Lower lobe of right lung (tissue), 2 donors: ENCODE results near the gene TNNT1. TPM values are rescaled to one million over a fixed set of nuclear protein-coding genes. Genes with fewer than 3 reads are reported as not detected.

ENCODE experiments used
- ATAC-seq, 2 donors: fragments of 200-7000 bp; cut with Tn5 transposase; one replicate each; pipeline ENCODE4 v1.9.1; 2020 to 2022; ENCODE audit warnings: mild to moderate bottlenecking in 2 of 2, moderate library complexity in 2 of 2
- DNase-seq: peaks from one replicate; pipeline ENCODE4 v3.0.0-alpha.2; 2020
- H3K27ac ChIP-seq: fragments of 200-600 bp; one replicate; pipeline ENCODE4 v1.8.0; 2022
- H3K27me3 ChIP-seq: fragments of 200-600 bp; one replicate; pipeline ENCODE4 v1.8.0; 2022; ENCODE audit warnings: low read depth
- H3K36me3 ChIP-seq: fragments of 200-600 bp; one replicate; pipeline ENCODE4 v1.8.0; 2022; ENCODE audit warnings: mild to moderate bottlenecking
- H3K4me1 ChIP-seq: fragments of 200-600 bp; one replicate; pipeline ENCODE4 v1.8.0; 2022
- H3K4me3 ChIP-seq: fragments of 200-600 bp; one replicate; pipeline ENCODE4 v1.8.0; 2022; ENCODE audit warnings: mild to moderate bottlenecking
- H3K9me3 ChIP-seq: fragments of 200-600 bp; one replicate; pipeline ENCODE4 v1.8.0; 2022
- CTCF ChIP-seq: fragments of 200-600 bp; IDR thresholded peaks from one replicate; pipeline ENCODE4 v1.8.0; 2022; ENCODE audit warnings: antibody characterized with exemption, mild to moderate bottlenecking
- intact Hi-C: fragments of 100-400 bp; cut with DNase I; formaldehyde crosslinking; loops from one replicate; pipeline ENCODE4 v1.11.0; 2022
- total RNA-seq: library from RNA; stranded (reverse); fragmentation: NEBNext Ultra II Directional; extraction: Animal tissue kit (Norgen Biotek cat#: 25700); gene quantifications from one replicate; pipeline ENCODE4 v1.2.1, GENCODE V29; 2021
- donor health status: DM: no; HTN: yes; CAD: no; lungs with severe emphysema.

Gene TNNT1
- total RNA-seq, 1 donor from 2014 or later: not detected

GRCh38 chr19:55106591-55106990 lies 42.4 kb downstream of the TNNT1 start:
- peaks cover 5% of the 10 kb centered on the region for H3K9me3 ChIP-seq
- H3K4me3 ChIP-seq: no peak overlapping the region
- TF ChIP-seq CTCF: no peak
- ATAC-seq (no peak), DNase-seq (no peak)
- no peaks in the 10 kb centered on the region for H3K27me3 ChIP-seq
- no peaks in the 10 kb centered on the region for H3K4me1 ChIP-seq
- H3K27ac ChIP-seq: no peak overlapping the region
- H3K36me3 ChIP-seq: peaks cover 45% of the 10 kb centered on the region
- intact Hi-C loops: no loop called here

GRCh38 chr19:55105237-55105636 lies 43.8 kb downstream of the TNNT1 start:
- no peak for TF ChIP-seq CTCF
- no peak overlapping the region for H3K27ac ChIP-seq
- intact Hi-C loops: no loop called here
- H3K27me3 ChIP-seq: no peaks in the 10 kb centered on the region
- H3K4me1 ChIP-seq: no peaks in the 10 kb centered on the region
- peaks cover 5% of the 10 kb centered on the region for H3K9me3 ChIP-seq
- no peak for DNase-seq
- H3K36me3 ChIP-seq: peaks cover 54% of the 10 kb centered on the region
- no peak for ATAC-seq
- H3K4me3 ChIP-seq: no peak overlapping the region

- H3K4me3 ChIP-seq: no peak overlapping the region
- peaks cover 58% of the 10 kb centered on the region for H3K36me3 ChIP-seq
These were observed 45.8 kb downstream of the TNNT1 start for GRCh38 chr19:55103190-55103589.

GRCh38 chr19:55101261-55101660 lies 47.7 kb downstream of the TNNT1 start:
- TF ChIP-seq CTCF: no peak
- intact Hi-C loops: no loop called here
- peaks cover 5% of the 10 kb centered on the region for H3K9me3 ChIP-seq
- H3K4me1 ChIP-seq: peaks cover 9% of the 10 kb centered on the region
- H3K36me3 ChIP-seq: peaks cover 64% of the 10 kb centered on the region
- no peak for DNase-seq
- no peak overlapping the region for H3K4me3 ChIP-seq
- no peaks in the 10 kb centered on the region for H3K27me3 ChIP-seq
- H3K27ac ChIP-seq: no peak overlapping the region
- ATAC-seq: no peak

More at GRCh38 chr19:55103190-55103589, 45.8 kb downstream of the TNNT1 start:
- DNase-seq (no peak), ATAC-seq (no peak)
- Histone ChIP-seq H3K27me3 (no peaks in the 10 kb centered on the region), H3K9me3 (peaks cover 5% of the 10 kb centered on the region), H3K4me1 (peaks cover 7% of the 10 kb centered on the region), H3K27ac (no peak overlapping the region)
- intact Hi-C loops: no loop called here
- TF ChIP-seq CTCF: no peak

GRCh38 chr19:55099557-55100506 lies 49.2 kb downstream of the TNNT1 start:
- no peak for DNase-seq
- intact Hi-C loops: no loop called here

More at GRCh38 chr19:55099557-55100506, 49.2 kb downstream of the TNNT1 start:
- peak in 1 of 2 donors; percentile 10 for ATAC-seq
- Histone ChIP-seq H3K36me3 (peaks cover 74% of the 10 kb centered on the region), H3K9me3 (peaks cover 5% of the 10 kb centered on the region), H3K27me3 (no peaks in the 10 kb centered on the region), H3K4me1 (peaks cover 9% of the 10 kb centered on the region), H3K4me3 (no peak overlapping the region), H3K27ac (no peak overlapping the region)
- peak; percentile 13 for TF ChIP-seq CTCF
